ENCODE data around the gene HSPB6. TPM values are rescaled to one million over a fixed set of nuclear protein-coding genes. Genes with fewer than 3 reads are reported as not detected.

The HSPB6 gene
- total RNA-seq, 1 donor from 2014 or later: not detected

- Mint-ChIP-seq H3K4me3 (ENCODE audit: unreplicated experiment) (peak overlapping the region; percentile 96), H3K27ac (ENCODE audit: unreplicated experiment) (peak overlapping the region; percentile 82), H3K36me3 (ENCODE audit: low read depth, unreplicated experiment) (peaks cover 4% of the 10 kb centered on the region), H3K4me1 (ENCODE audit: unreplicated experiment) (peaks cover 22% of the 10 kb centered on the region), H3K9me3 (ENCODE audit: unreplicated experiment) (no peaks in the 10 kb centered on the region), H3K27me3 (ENCODE audit: unreplicated experiment) (peaks cover 13% of the 10 kb centered on the region)
- peak; percentile 60 for DNase-seq (ENCODE audit: low spot score)
- TF ChIP-seq, protein P1, sequence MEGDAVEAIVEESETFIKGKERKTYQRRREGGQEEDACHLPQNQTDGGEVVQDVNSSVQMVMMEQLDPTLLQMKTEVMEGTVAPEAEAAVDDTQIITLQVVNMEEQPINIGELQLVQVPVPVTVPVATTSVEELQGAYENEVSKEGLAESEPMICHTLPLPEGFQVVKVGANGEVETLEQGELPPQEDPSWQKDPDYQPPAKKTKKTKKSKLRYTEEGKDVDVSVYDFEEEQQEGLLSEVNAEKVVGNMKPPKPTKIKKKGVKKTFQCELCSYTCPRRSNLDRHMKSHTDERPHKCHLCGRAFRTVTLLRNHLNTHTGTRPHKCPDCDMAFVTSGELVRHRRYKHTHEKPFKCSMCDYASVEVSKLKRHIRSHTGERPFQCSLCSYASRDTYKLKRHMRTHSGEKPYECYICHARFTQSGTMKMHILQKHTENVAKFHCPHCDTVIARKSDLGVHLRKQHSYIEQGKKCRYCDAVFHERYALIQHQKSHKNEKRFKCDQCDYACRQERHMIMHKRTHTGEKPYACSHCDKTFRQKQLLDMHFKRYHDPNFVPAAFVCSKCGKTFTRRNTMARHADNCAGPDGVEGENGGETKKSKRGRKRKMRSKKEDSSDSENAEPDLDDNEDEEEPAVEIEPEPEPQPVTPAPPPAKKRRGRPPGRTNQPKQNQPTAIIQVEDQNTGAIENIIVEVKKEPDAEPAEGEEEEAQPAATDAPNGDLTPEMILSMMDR (IDR thresholded peaks at IDR 0.05; ENCODE audit: unreplicated experiment): no peak
Observed at GRCh38 chr19:35715981-35716800, 40.6 kb downstream of the HSPB6 start.

- no peak overlapping the region for H3K4me3 Mint-ChIP-seq (ENCODE audit: unreplicated experiment)
- H3K9me3 Mint-ChIP-seq (ENCODE audit: unreplicated experiment): no peaks in the 10 kb centered on the region
- peaks cover 4% of the 10 kb centered on the region for H3K36me3 Mint-ChIP-seq (ENCODE audit: low read depth, unreplicated experiment)
- peaks cover 13% of the 10 kb centered on the region for H3K27me3 Mint-ChIP-seq (ENCODE audit: unreplicated experiment)
- no peak for DNase-seq (ENCODE audit: low spot score)
- TF ChIP-seq, protein P1 (IDR thresholded peaks at IDR 0.05; ENCODE audit: unreplicated experiment): no peak
- H3K27ac Mint-ChIP-seq (ENCODE audit: unreplicated experiment): no peak overlapping the region
- H3K4me1 Mint-ChIP-seq (ENCODE audit: unreplicated experiment): peaks cover 22% of the 10 kb centered on the region
Observed at GRCh38 chr19:35715355-35715809, 41.4 kb downstream of the HSPB6 start.

DNA sequence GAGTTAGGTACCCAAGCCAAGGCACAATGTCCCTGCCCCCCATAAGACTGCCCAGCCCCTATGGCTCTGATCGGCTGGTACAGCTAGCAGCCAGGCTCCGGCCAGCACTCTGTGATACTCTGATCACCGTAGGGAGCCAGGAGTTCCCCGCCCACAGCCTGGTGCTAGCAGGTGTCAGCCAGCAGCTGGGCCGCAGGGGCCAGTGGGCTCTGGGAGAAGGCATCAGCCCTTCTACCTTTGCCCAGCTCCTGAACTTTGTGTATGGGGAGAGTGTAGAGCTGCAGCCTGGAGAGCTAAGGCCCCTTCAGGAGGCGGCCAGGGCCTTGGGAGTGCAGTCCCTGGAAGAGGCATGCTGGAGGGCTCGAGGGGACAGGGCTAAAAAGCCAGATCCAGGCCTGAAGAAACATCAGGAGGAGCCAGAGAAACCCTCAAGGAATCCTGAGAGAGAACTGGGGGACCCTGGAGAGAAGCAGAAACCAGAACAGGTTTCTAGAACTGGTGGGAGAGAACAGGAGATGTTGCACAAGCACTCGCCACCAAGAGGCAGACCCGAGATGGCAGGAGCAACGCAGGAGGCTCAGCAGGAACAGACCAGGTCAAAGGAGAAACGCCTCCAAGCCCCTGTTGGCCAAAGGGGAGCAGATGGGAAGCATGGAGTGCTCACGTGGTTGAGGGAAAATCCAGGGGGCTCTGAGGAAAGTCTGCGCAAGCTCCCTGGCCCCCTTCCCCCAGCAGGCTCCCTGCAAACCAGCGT, 42.1 kb downstream of the HSPB6 start:
- peak overlapping the region; percentile 62 for H3K4me3 Mint-ChIP-seq (ENCODE audit: unreplicated experiment)
- H3K36me3 Mint-ChIP-seq (ENCODE audit: low read depth, unreplicated experiment): no peaks in the 10 kb centered on the region
- TF ChIP-seq, protein P1 (IDR thresholded peaks at IDR 0.05; ENCODE audit: unreplicated experiment): no peak
- peak overlapping the region; percentile 9 for H3K27ac Mint-ChIP-seq (ENCODE audit: unreplicated experiment)
- peaks cover 22% of the 10 kb centered on the region for H3K4me1 Mint-ChIP-seq (ENCODE audit: unreplicated experiment)
- no peaks in the 10 kb centered on the region for H3K9me3 Mint-ChIP-seq (ENCODE audit: unreplicated experiment)
- H3K27me3 Mint-ChIP-seq (ENCODE audit: unreplicated experiment): peaks cover 9% of the 10 kb centered on the region
- no peak for DNase-seq (ENCODE audit: low spot score)

- H3K27ac Mint-ChIP-seq (ENCODE audit: unreplicated experiment): peak overlapping the region; percentile 9
- peaks cover 9% of the 10 kb centered on the region for H3K27me3 Mint-ChIP-seq (ENCODE audit: unreplicated experiment)
- H3K9me3 Mint-ChIP-seq (ENCODE audit: unreplicated experiment): no peaks in the 10 kb centered on the region
- DNase-seq (ENCODE audit: low spot score): no peak
- H3K36me3 Mint-ChIP-seq (ENCODE audit: low read depth, unreplicated experiment): no peaks in the 10 kb centered on the region
- peaks cover 16% of the 10 kb centered on the region for H3K4me1 Mint-ChIP-seq (ENCODE audit: unreplicated experiment)
- H3K4me3 Mint-ChIP-seq (ENCODE audit: unreplicated experiment): peak overlapping the region; percentile 21
- TF ChIP-seq, protein P1 (IDR thresholded peaks at IDR 0.05; ENCODE audit: unreplicated experiment): no peak
Observed at GRCh38 chr19:35713904-35714495, 42.8 kb downstream of the HSPB6 start.

All from endothelial cell (in vitro differentiated cells).